ENCODE data around the gene UCHL3.

GRCh38 chr13:75600371-75600770 is 50.8 kb downstream of the UCHL3 start:
- TF ChIP-seq, protein P1, sequence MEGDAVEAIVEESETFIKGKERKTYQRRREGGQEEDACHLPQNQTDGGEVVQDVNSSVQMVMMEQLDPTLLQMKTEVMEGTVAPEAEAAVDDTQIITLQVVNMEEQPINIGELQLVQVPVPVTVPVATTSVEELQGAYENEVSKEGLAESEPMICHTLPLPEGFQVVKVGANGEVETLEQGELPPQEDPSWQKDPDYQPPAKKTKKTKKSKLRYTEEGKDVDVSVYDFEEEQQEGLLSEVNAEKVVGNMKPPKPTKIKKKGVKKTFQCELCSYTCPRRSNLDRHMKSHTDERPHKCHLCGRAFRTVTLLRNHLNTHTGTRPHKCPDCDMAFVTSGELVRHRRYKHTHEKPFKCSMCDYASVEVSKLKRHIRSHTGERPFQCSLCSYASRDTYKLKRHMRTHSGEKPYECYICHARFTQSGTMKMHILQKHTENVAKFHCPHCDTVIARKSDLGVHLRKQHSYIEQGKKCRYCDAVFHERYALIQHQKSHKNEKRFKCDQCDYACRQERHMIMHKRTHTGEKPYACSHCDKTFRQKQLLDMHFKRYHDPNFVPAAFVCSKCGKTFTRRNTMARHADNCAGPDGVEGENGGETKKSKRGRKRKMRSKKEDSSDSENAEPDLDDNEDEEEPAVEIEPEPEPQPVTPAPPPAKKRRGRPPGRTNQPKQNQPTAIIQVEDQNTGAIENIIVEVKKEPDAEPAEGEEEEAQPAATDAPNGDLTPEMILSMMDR (IDR thresholded peaks at IDR 0.05) = no peak
- TF ChIP-seq EP300 (IDR thresholded peaks at IDR 0.05) (no peak), POLR2A (IDR thresholded peaks at IDR 0.05) (no peak)

All from tibial nerve (tissue), 4 donors.